Left ventricle myocardium inferior (tissue), 1 donor: Measurements from ENCODE around the gene SUZ12. TPM values are rescaled to one million over a fixed set of nuclear protein-coding genes. Genes with fewer than 3 reads are reported as not detected.
"Not testable (repeated sequence)": the region's sequence is repeated elsewhere in the genome, so short reads cannot be mapped to it uniquely, and the experiment has no call there.

ENCODE experiments used
- DNase-seq: peaks from one replicate; pipeline ENCODE4 v3.0.0-alpha.2; 2020
- H3K27ac ChIP-seq: fragments of 200-600 bp; replicated peaks from 2 replicates; pipeline ENCODE4 v1.8.0; 2021
- H3K27me3 ChIP-seq: fragments of 200-600 bp; 2 replicates; pipeline ENCODE4 v1.8.0; 2021; ENCODE audit warnings: low read depth
- H3K36me3 ChIP-seq: fragments of 200-600 bp; 2 replicates; pipeline ENCODE4 v1.8.0; 2021
- H3K4me1 ChIP-seq: fragments of 200-600 bp; 2 replicates; pipeline ENCODE4 v1.8.0; 2021
- H3K4me3 ChIP-seq: fragments of 200-600 bp; 2 replicates; pipeline ENCODE4 v1.8.0; 2021; ENCODE audit warnings: mild to moderate bottlenecking, moderate library complexity
- H3K9me3 ChIP-seq: fragments of 200-600 bp; replicated peaks from 2 replicates; pipeline ENCODE4 v1.8.0; 2021
- CTCF ChIP-seq: fragments of 200-600 bp; IDR thresholded peaks from 2 replicates; pipeline ENCODE4 v1.8.0; 2021; ENCODE audit warnings: antibody characterized with exemption, mild to moderate bottlenecking, borderline replicate concordance
- intact Hi-C: fragments of 100-400 bp; cut with micrococcal nuclease; formaldehyde crosslinking; loops from one replicate; pipeline ENCODE4 v1.11.0; 2022
- total RNA-seq: library from RNA; stranded (reverse); fragmentation: NEBNext Ultra II Directional; extraction: Animal tissue kit (Norgen Biotek cat#: 25700); gene quantifications from one replicate; pipeline ENCODE4 v1.2.1, GENCODE V29; 2021
- donor health status: DM: no; HTN: yes; CAD: no; lungs with severe emphysema.

The SUZ12 gene
- total RNA-seq, 1 donor from 2014 or later: 12.6 TPM

- Histone ChIP-seq H3K9me3 (no peaks in the 10 kb centered on the region), H3K27me3 (no peaks in the 10 kb centered on the region), H3K36me3 (peaks cover 8% of the 10 kb centered on the region), H3K27ac (no peak overlapping the region), H3K4me3 (no peak overlapping the region), H3K4me1 (peaks cover 15% of the 10 kb centered on the region)
- intact Hi-C loops: no loop called here
- TF ChIP-seq CTCF: no peak
- no peak for DNase-seq
Measured at GRCh38 chr17:32016231-32016630, 79.4 kb downstream of the SUZ12 start.

- Histone ChIP-seq H3K36me3 (peaks cover 4% of the 10 kb centered on the region), H3K4me1 (peaks cover 18% of the 10 kb centered on the region), H3K27me3 (no peaks in the 10 kb centered on the region), H3K9me3 (no peaks in the 10 kb centered on the region), H3K4me3 (no peak overlapping the region), H3K27ac (no peak overlapping the region)
- intact Hi-C loops: no loop called here
- TF ChIP-seq CTCF: no peak
- DNase-seq: no peak
Measured at GRCh38 chr17:32019228-32019627, 82.4 kb downstream of the SUZ12 start.

GRCh38 chr17:32020943-32021614 lies 84.3 kb downstream of the SUZ12 start:
- Histone ChIP-seq H3K27ac (no peak overlapping the region), H3K4me1 (peaks cover 18% of the 10 kb centered on the region), H3K27me3 (no peaks in the 10 kb centered on the region), H3K4me3 (no peak overlapping the region), H3K36me3 (peaks cover 6% of the 10 kb centered on the region), H3K9me3 (no peaks in the 10 kb centered on the region)
- intact Hi-C loops: no loop called here
- TF ChIP-seq CTCF: no peak
- no peak for DNase-seq

GRCh38 chr17:32021615-32021955 lies 84.8 kb downstream of the SUZ12 start:
- no peak overlapping the region for H3K27ac ChIP-seq
- H3K27me3 ChIP-seq: no peaks in the 10 kb centered on the region
- H3K36me3 ChIP-seq: peaks cover 6% of the 10 kb centered on the region
- H3K4me1 ChIP-seq: peaks cover 18% of the 10 kb centered on the region
- no peak for DNase-seq
- H3K4me3 ChIP-seq: no peak overlapping the region
- no peaks in the 10 kb centered on the region for H3K9me3 ChIP-seq
- TF ChIP-seq CTCF: no peak
- intact Hi-C loops: no loop called here

- intact Hi-C loops, H3K27me3 ChIP-seq, H3K4me3 ChIP-seq, DNase-seq, H3K9me3 ChIP-seq, H3K27ac ChIP-seq, H3K36me3 ChIP-seq: not testable (repeated sequence)
- H3K4me1 ChIP-seq: peaks cover 18% of the 10 kb centered on the region
Measured at GRCh38 chr17:32022554-32022953, 85.7 kb downstream of the SUZ12 start.

GRCh38 chr17:32027271-32027670 lies 90.5 kb downstream of the SUZ12 start:
- H3K4me1 ChIP-seq, H3K36me3 ChIP-seq, intact Hi-C loops, H3K27me3 ChIP-seq, H3K9me3 ChIP-seq, H3K27ac ChIP-seq, DNase-seq, H3K4me3 ChIP-seq: not testable (repeated sequence)
